Smooth muscle cell of the brain vasculature (primary cell): Measurements from ENCODE around the gene CSNK2B.

ENCODE experiments used
- DNase-seq: peaks from one replicate; pipeline ENCODE4 v3.0.0-alpha.2; 2012; ENCODE audit warnings: low read depth, low spot score

CSNK2B gene

GRCh38 chr6:31636698-31637596 is 28.9 kb upstream of the CSNK2B start:
- no peak for DNase-seq

DNA sequence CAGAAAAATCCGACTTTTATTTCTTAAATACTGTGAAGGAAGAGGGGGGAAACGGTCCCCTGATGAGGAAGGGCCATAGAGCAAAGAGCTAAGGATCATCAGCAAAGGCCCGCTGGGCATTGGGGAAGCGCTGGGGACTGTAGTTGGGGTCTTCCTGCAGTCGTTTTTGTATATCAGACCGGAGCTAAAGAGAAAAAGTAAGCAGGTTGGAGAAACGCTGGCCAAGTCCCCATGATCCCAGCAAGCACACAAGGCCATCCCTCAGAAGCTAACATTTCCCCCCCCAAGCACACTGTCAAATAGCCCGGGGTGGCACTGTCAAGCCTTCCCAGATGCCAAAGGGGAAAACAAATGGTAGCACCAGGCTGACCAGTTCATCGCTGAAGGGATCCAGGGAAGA is 26.8 kb upstream of the CSNK2B start:
- no peak for DNase-seq

- no peak for DNase-seq
Measured at GRCh38 chr6:31639449-31639861, 26.4 kb upstream of the CSNK2B start.

DNA sequence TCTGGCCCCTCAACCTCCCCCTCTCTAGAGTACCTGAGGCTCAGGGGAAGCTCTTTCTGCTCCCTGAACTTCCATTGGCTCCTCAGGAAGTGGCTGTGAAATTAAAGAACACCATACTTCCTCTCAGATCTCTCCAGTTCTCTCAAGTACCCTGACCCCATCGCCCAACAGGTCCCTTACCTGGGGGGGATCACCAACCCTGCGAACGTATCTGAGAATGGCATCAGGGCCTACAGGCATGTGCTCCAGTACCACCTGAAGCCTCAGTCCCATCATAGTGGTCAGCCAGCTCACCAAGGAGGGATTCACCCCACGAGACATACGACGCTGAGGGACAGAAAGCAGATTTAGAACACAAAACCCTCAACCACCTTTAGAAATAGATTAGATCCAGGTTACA is 25.3 kb upstream of the CSNK2B start:
- DNase-seq: no peak

DNA sequence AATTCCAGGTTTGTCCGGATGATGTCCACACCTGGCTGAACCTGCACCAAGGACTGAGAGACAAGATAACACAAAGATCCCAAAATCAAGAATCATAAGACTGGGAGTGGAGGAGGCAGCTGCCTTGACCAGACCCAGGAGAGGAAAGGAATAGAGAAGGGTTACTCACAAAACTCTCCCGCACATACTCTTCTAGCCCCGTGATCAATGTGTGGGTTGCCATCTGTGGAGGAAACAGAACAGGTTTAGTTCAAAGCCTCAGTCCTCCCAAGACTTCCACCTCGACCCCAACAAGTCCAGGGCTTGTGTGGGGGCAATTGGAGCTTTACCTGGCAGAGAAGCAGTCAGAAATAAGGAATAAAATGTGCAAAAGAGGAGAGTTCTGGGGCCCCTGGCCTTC is 24.5 kb upstream of the CSNK2B start:
- no peak for DNase-seq

DNA sequence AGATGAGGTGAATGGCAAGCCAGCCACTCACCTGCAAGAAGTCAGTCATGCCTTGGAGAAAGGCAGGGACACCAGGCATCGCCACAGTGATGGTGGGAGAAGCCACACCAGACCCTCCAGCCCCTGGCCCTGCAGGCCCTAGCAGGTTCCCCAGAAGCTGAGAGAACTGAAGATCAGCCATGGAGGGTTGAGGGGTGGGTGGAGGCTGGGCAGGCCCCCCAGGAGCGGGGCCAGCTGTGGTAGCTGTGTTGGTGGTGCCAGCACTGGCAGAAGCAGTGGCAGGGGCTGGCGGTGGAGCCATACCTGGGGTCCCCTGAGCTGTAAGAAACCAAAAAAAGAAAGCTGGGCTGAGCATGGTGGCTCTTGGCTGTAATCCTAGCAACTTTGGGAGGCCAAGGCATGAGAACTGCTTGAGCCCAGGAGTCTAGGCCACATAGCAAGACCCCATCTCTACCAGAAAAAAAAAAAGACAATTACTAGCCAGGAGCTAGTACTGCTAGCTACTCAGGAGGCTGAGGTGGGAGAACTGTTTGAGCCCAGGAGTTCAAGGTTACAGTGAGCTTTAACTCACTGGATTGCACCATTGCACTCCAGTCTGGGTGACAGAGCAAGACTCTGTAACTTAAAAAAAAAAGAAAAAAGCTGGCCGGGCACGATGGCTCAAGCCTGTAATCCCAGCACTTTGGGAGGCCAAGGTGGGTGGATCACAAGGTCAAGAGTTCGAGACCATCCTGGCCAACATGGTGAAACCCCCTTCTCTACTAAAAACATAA is 22.9 kb upstream of the CSNK2B start:
- DNase-seq: no peak

GRCh38 chr6:31643818-31644454 is 21.9 kb upstream of the CSNK2B start:
- DNase-seq: no peak

- no peak for DNase-seq
Measured at GRCh38 chr6:31645325-31645724, 20.6 kb upstream of the CSNK2B start.

DNA sequence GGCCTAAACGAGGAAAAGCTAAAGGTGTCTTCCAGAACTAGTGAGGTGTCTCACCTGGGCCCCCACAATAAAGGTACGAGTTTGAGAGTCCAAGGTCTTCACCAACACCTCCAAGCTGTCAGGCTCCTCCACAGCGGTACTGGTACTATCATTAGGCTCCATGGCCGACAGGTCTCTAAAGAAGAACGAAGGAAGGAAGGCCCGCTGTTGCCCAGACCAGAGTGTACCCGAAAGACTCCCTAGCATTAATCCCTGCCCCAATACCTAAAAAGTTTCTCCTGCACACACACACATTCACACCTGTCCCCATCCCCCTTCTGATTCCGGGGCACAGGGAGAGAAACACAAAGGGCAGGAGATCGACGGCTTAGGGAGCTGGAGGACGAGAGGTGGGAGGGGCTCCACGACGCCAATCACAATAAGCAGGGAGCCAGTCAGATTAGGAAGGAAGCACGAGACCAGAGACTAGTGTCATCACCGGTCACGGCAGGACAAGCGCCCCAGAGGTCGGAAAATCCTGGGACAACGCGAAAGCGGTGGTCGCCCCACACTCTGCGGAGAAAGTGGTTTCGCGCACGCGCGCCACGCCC is 14.2 kb upstream of the CSNK2B start:
- no peak for DNase-seq

- DNase-seq: no peak
Measured at GRCh38 chr6:31652925-31653724, 12.8 kb upstream of the CSNK2B start.

DNA sequence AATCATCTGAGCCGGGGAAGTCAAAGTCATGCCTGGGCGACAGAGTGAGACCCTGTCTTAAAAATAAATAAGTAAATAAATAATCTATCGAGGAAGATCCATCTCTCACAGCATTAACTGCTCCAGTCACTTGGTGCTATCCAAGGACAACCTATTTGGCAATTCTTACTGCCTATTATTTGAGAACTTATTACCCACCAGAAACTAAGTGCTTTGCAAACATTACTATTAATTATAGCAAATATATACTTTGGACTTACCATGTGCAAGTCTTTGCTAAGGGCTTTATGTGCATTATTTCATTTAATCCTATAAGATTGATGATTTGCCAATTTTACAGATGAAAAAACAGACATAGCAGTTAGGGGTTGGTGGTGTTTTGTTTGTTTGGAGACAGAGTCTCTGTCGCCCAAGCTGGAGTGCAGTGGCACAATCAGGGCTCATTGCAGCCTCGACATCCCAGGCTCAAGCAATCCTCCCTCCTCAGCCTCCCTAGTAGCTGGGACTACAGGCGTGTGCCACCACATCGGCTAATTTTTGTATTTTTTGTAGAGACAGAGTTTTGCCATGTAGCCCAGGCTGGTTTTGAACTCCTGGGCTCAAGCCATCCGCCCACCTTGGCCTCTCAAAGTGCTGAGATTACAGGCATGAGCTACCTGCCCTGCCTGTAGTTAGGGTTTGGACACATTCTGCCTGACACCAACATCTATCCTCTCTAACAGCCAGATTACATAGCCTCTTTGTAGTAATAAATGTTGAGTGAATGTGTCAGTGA is 11.1 kb upstream of the CSNK2B start:
- no peak for DNase-seq

DNA sequence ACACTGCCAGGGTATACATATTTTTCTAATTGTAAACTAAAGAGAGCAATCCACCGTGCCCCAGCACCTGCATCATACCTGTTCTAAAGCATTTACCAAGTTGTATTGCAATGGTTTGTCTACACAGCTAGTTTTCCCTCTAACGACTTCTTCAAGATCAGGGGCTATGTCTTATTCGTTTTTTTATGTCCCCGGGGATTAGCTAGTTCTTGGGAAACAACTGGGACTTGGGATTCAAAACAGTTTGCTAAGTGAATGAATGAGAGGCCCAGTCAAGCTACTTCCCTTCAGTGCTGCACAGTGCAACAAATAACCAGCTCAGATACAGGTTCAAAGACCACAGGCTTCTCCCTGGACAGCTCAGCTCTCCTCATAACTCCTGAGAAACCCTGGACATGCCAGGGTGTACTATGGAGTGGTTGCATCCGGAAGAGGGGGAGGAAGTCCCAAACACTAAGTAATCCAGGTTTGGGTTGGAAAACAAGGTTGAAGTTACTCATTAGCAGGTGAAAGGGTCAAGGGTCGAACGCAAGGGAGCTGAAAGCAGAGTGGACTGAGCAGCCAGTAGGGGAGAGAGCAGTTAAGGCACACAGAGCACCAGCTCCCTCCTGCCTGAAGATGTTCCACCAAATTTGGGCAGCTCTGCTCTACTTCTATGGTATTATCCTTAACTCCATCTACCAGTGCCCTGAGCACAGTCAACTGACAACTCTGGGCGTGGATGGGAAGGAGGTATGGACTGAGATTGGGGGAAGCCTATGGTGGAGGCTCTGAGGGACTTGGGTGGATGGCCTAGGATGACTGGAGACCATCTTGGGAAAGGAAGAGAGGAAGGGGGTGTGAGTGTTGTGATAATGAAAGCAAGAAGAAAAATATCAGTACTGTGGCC is 10.3 kb upstream of the CSNK2B start, which contains the start of gene APOM:
TSS of gene APOM (plus strand) at position 546 of the 889 bp plus-strand sequence. CDS start at position 619, 73 bp downstream.
- no peak for DNase-seq

GRCh38 chr6:31657406-31658157 is 8.3 kb upstream of the CSNK2B start:
- DNase-seq: no peak

- no peak for DNase-seq
Measured at GRCh38 chr6:31658158-31658688, 7.7 kb upstream of the CSNK2B start.

- no peak for DNase-seq
Measured at GRCh38 chr6:31658983-31659648, 6.8 kb upstream of the CSNK2B start.

DNA sequence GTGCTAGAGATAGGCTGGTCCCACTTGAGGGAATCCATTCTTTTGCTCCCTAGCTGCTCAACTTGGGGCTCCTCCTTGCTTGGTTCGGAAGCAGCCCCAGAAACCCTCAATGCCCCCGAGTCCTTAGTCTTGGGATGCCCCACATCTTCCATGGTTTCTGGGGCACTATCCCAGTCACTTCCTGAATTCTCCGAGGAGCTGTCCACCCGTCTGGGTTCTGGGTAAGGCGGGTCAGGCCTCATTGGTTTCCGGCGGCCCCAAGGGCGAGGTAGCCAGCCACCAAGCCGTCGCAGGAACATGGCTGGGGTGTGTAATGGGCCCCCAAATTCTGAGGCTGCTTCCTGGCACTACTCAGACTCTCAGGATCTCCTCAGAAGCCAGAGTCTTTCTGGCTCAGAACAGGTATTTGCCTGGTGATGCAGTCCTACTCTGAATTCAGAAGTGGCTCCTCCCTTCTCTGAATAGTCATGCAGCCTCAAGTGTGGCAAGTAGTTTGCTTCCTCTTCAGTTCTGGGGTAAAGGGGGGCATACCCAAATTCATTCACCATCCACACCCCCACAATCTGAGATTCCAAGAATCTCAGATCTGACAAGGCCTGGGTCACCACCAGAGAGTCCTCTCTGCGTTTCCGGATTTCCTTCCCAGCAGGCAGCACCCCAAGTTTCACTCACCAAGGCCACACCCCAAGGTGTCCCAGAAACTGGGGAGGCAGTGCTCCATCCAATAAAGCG is 6.1 kb upstream of the CSNK2B start:
- no peak for DNase-seq
